SK-N-SH (cell line): ENCODE measurements around the gene OR3A1. TPM values are rescaled to one million over a fixed set of nuclear protein-coding genes. Genes with fewer than 3 reads are reported as not detected.
"Not testable (repeated sequence)": the region's sequence is repeated elsewhere in the genome, so short reads cannot be mapped to it uniquely, and the experiment has no call there.

ENCODE experiments used
- CTCF ChIA-PET: fragments of 300-600, 350-600 bp; formaldehyde crosslinking; extraction: SDS; loops from one replicate; lab custom pipeline; 2021; lab: Yijun Ruan, JAX
- POLR2A ChIA-PET: fragments of 350-600 bp; sonication (Branson Sonifier 250); formaldehyde crosslinking; extraction: SDS; loops from one replicate; lab custom pipeline; 2020; ENCODE audit warnings: antibody characterized with exemption, inconsistent platforms; lab: Yijun Ruan, JAX
- DNase-seq: peaks from one replicate; pipeline ENCODE4 v3.0.0; 2012
- H2AFZ ChIP-seq: fragments of 200-600 bp; sonication (generic); 2 replicates; pipeline ENCODE4 v1.8.1; 2016; ENCODE audit warnings: antibody characterized with exemption, mild to moderate bottlenecking, low read depth
- H3F3A ChIP-seq: fragments of 200-600 bp; sonication (generic); replicated peaks from 2 replicates; pipeline ENCODE3; 2016; ENCODE audit warnings: antibody characterized with exemption, mild to moderate bottlenecking; ENCODE audit not compliant: insufficient read depth
- H3K27ac ChIP-seq, 2 experiments: fragments of 200-500 bp in 1 of 2; fragments of 200-600 bp in 1 of 2; sonication (Bioruptor generic) in 1 of 2; sonication (generic), shearing (Covaris generic) in 1 of 2; 2 replicates each; pipeline versions ENCODE4 v1.5.1 to v1.6.1; 2014 to 2016; ENCODE audit warnings: low read depth in 2 of 2, inconsistent platforms in 1 of 2, low read length in 1 of 2, mild to moderate bottlenecking in 1 of 2, mixed read lengths in 1 of 2
- H3K27me3 ChIP-seq: fragments of 200-600 bp; sonication (generic), shearing (Covaris generic); 2 replicates; pipeline ENCODE4 v1.6.1; 2016; ENCODE audit warnings: mixed run types; ENCODE audit not compliant: insufficient read depth
- H3K36me3 ChIP-seq, 2 experiments: fragments of 200-500 bp in 1 of 2; fragments of 200-600 bp in 1 of 2; sonication (Bioruptor generic) in 1 of 2; sonication (generic) in 1 of 2; replicated peaks in 1 of 2; 2 replicates each; pipeline versions ENCODE3 to v1.5.1; 2014 to 2016; ENCODE audit warnings: low read length in 1 of 2, mild to moderate bottlenecking in 1 of 2; ENCODE audit not compliant: insufficient read depth in 2 of 2, control insufficient read depth in 1 of 2
- H3K4me1 ChIP-seq, 2 experiments: fragments of 200-500 bp in 1 of 2; fragments of 200-600 bp in 1 of 2; sonication (Bioruptor generic) in 1 of 2; sonication (generic), shearing (Covaris generic) in 1 of 2; 2 replicates each; pipeline versions ENCODE4 v1.5.1 to v1.6.1; 2014 to 2016; ENCODE audit warnings: low read depth in 1 of 2, low read length in 1 of 2, mixed run types in 1 of 2; ENCODE audit not compliant: insufficient read depth in 2 of 2, control insufficient read depth in 1 of 2
- H3K4me2 ChIP-seq: fragments of 200-600 bp; sonication (generic), shearing (Covaris generic); 2 replicates; pipeline ENCODE4 v1.6.1; 2017; ENCODE audit warnings: mixed run types
- H3K4me3 ChIP-seq, 2 experiments: fragments of 200-500 bp in 1 of 2; fragments of 200-600 bp in 1 of 2; sonication (Bioruptor generic) in 1 of 2; sonication (generic), shearing (Covaris generic) in 1 of 2; 2 replicates each; pipeline versions ENCODE4 v1.5.1 to v1.8.1; 2014 to 2016; ENCODE audit warnings: low read depth in 2 of 2, inconsistent platforms in 1 of 2, low read length in 1 of 2, mild to moderate bottlenecking in 1 of 2, mixed read lengths in 1 of 2, moderate library complexity in 1 of 2
- H3K79me2 ChIP-seq: fragments of 200-600 bp; sonication (generic); 2 replicates; pipeline ENCODE4 v1.8.1; 2017; ENCODE audit warnings: mild to moderate bottlenecking; ENCODE audit not compliant: insufficient read depth
- H3K9ac ChIP-seq: fragments of 200-600 bp; sonication (generic); 2 replicates; pipeline ENCODE4 v1.6.1; 2017; ENCODE audit warnings: mixed run types
- H3K9me2 ChIP-seq: fragments of 200-600 bp; sonication (generic); 2 replicates; pipeline ENCODE4 v1.6.1; 2017; ENCODE audit warnings: mixed run types
- H3K9me3 ChIP-seq: fragments of 200-600 bp; sonication (generic); 2 replicates; pipeline ENCODE4 v1.6.1; 2017; ENCODE audit warnings: mixed run types, mild to moderate bottlenecking, moderate library complexity
- H4K20me1 ChIP-seq: fragments of 200-600 bp; sonication (generic); 2 replicates; pipeline ENCODE4 v1.6.1; 2017; ENCODE audit warnings: mild to moderate bottlenecking, mixed run types; ENCODE audit not compliant: insufficient read depth
- CHD2 ChIP-seq: fragments of 150-350 bp; IDR thresholded peaks from 2 replicates; pipeline ENCODE4 v1.6.1; 2018; ENCODE audit warnings: low read length; ENCODE audit not compliant: partially characterized antibody
- CTCF ChIP-seq: fragments of 200-600 bp; sonication (generic); IDR thresholded peaks from 2 replicates; pipeline ENCODE4 v1.6.1; 2017; ENCODE audit warnings: antibody characterized with exemption, mild to moderate bottlenecking, moderate library complexity
- ELF1 ChIP-seq: IDR thresholded peaks from 2 replicates; pipeline ENCODE4 v1.4.0; 2012
- EP300 ChIP-seq, 2 experiments: IDR thresholded peaks; 2 replicates each; pipeline versions ENCODE4 v1.4.0 to v1.6.1; 2012; ENCODE audit warnings: borderline replicate concordance in 1 of 2, low read depth in 1 of 2, low read length in 1 of 2
- EZH2phosphoT487 ChIP-seq: fragments of 200-600 bp; sonication (generic); IDR thresholded peaks from 2 replicates; pipeline ENCODE4 v1.6.1; 2017; ENCODE audit warnings: low read depth, mixed run types, mild to moderate bottlenecking, antibody characterized with exemption, moderate library complexity, borderline replicate concordance
- FOXJ3 ChIP-seq: sonication (generic); formaldehyde crosslinking; IDR thresholded peaks from 2 replicates; pipeline ENCODE4 v1.5.1; 2020; ENCODE audit warnings: mild to moderate bottlenecking, missing genetic modification reagents
- GABPA ChIP-seq: IDR thresholded peaks from 2 replicates; pipeline ENCODE4 v1.4.0; 2012; ENCODE audit warnings: low read depth, mild to moderate bottlenecking
- GATA2 ChIP-seq: sonication (generic); formaldehyde crosslinking; IDR thresholded peaks from 2 replicates; pipeline ENCODE4 v1.5.0; 2020; ENCODE audit warnings: mild to moderate bottlenecking, missing genetic modification reagents
- IRF3 ChIP-seq: fragments of 150-350 bp; IDR thresholded peaks from 2 replicates; pipeline ENCODE4 v1.6.1; 2016; ENCODE audit warnings: mild to moderate bottlenecking, low read depth, low read length
- MAX ChIP-seq: IDR thresholded peaks from 2 replicates; pipeline ENCODE4 v1.4.0; 2012; ENCODE audit warnings: low read depth
- MXI1 ChIP-seq: IDR thresholded peaks from 2 replicates; pipeline ENCODE4 v1.6.1; 2012; ENCODE audit warnings: mild to moderate bottlenecking, low read depth, low read length, improper control_type of control experiment
- NFIC ChIP-seq: IDR thresholded peaks from 2 replicates; pipeline ENCODE4 v1.4.0; 2012; ENCODE audit warnings: borderline replicate concordance
- RAD21 ChIP-seq: IDR thresholded peaks from 2 replicates; pipeline ENCODE4 v1.6.1; 2012; ENCODE audit warnings: mild to moderate bottlenecking, low read length
- RFX5 ChIP-seq: IDR thresholded peaks from 2 replicates; pipeline ENCODE4 v1.6.1; 2012; ENCODE audit warnings: mild to moderate bottlenecking, improper control_type of control experiment, low read length
- SIN3A ChIP-seq: IDR thresholded peaks from 2 replicates; pipeline ENCODE4 v1.6.1; 2012; ENCODE audit warnings: low read depth, mild to moderate bottlenecking, low read length, moderate library complexity, borderline replicate concordance
- SMC3 ChIP-seq: IDR thresholded peaks from 2 replicates; pipeline ENCODE4 v1.6.1; 2012; ENCODE audit warnings: low read depth, low read length, improper control_type of control experiment
- TCF12 ChIP-seq: IDR thresholded peaks from 2 replicates; pipeline ENCODE4 v1.4.0; 2012
- USF1 ChIP-seq: IDR thresholded peaks from 2 replicates; pipeline ENCODE4 v1.4.0; 2012; ENCODE audit warnings: low read depth, borderline replicate concordance
- YY1 ChIP-seq: IDR thresholded peaks from 2 replicates; pipeline ENCODE4 v1.4.0; 2012; ENCODE audit warnings: low read depth, mild to moderate bottlenecking
- WGBS: methylation state at CpG from one replicate; pipeline ENCODE4 v1.1.6; 2017; ENCODE audit warnings: low lambda C conversion rate; 5-methylcytosine and 5-hydroxymethylcytosine counted together
- polyA plus RNA-seq, 3 experiments: library from polyadenylated mRNA; depleted of rRNA; stranded (reverse); fragments of >200 nt; gene quantifications; 2 replicates each; pipeline ENCODE4 v1.2.3, GENCODE V29; 2012
- TF ChIP-seq, protein P1 (sequence below): IDR thresholded peaks from 2 replicates; pipeline ENCODE4; 2012

Gene OR3A1
- not detected in 2 replicates for polyA plus RNA-seq (2012; rRNA removed)
- polyA plus RNA-seq (2012; cell fraction: cytosol; rRNA removed): not detected in 2 replicates
- not detected in 2 replicates for polyA plus RNA-seq (2012; cell fraction: nucleus; rRNA removed)

DNA sequence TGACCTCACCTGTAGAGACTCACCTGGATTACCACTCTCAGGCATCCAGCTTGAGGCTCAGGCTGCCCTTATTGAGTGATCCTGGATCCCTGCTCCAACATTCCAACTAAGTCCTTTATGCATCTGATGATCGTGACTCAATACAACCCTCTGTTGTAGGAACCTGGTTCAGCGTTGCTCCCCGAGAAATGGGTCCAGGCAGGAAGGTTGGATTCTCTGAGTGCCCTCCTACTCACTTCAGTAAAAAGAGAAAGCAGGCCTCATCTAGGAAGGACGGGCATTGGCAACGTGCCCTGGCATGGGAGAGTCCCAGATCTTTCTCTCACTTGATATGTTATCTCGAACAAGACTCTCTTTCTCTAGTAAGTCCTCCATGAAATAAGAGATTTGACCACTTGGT lies at the start of gene OR3A1:
Gene OR3A1 (minus strand): TSS at position 101 of the 400 bp plus-strand sequence. CDS start 5,778 bp downstream, outside the sequence.
- Histone ChIP-seq H3K27ac (no peak within 1 kb of the TSS), H3F3A (no peaks in the 10 kb centered on the region), H3K9me3 (no peaks in the 10 kb centered on the region), H4K20me1 (no peaks in the 10 kb centered on the region), H3K4me3 (no peak within 1 kb of the TSS), H3K4me1 (no peaks in the 10 kb centered on the region), H2AFZ (no peak within 1 kb of the TSS), H3K4me2 (no peak within 1 kb of the TSS), H3K9ac (no peak within 1 kb of the TSS), H3K27me3 (no peaks in the 10 kb centered on the region), H3K36me3 (no peaks in the 10 kb centered on the region), H3K79me2 (no peaks in the 10 kb centered on the region), H3K9me2 (no peaks in the 10 kb centered on the region)
- DNase-seq: no peak
- ChIA-PET POLR2A (no interaction called here), CTCF (no interaction called here)
- under 1% methylated on average over 6 of the region's 6 CpGs for WGBS
- TF ChIP-seq GABPA (no peak), USF1 (no peak), CHD2 (no peak), EP300 (IDR thresholded peaks at IDR 0.05; ENCODE audit: borderline replicate concordance in 1 of 2, low read depth in 1 of 2, low read length in 1 of 2) (no peak), MXI1 (no peak), RAD21 (no peak), TCF12 (no peak), ELF1 (no peak), EZH2phosphoT487 (no peak), GATA2 (CRISPR knock-in tag) (no peak), IRF3 (no peak), SIN3A (no peak), NFIC (no peak), MAX (no peak), YY1 (no peak), FOXJ3 (CRISPR knock-in tag) (no peak), SMC3 (no peak), RFX5 (no peak), CTCF (no peak)
- TF ChIP-seq, protein P1, sequence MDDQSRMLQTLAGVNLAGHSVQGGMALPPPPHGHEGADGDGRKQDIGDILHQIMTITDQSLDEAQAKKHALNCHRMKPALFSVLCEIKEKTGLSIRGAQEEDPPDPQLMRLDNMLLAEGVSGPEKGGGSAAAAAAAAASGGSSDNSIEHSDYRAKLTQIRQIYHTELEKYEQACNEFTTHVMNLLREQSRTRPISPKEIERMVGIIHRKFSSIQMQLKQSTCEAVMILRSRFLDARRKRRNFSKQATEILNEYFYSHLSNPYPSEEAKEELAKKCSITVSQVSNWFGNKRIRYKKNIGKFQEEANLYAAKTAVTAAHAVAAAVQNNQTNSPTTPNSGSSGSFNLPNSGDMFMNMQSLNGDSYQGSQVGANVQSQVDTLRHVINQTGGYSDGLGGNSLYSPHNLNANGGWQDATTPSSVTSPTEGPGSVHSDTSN: no peak

DNA sequence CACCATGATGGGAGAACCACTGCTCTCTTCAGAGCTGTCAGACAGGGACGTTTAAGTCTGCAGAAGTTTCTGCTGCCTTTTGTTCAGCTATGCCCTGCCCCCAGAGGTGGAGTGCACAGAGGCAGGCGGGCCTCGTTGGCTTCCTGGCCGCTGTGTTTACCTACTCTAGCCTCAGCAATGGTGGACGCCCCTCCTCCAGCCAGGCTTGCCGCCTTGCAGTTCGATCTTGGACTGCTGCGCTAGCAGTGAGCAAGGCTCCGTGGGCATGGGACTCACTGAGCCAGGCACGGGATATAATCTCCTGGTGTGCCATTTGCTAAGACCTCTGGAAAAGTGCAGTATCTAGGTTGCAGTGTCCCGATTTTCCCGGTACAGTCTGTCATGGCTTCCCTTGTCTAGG lies 44.6 kb upstream of the OR3A1 start:
- CTCF ChIA-PET, H3K4me2 ChIP-seq, H3K27me3 ChIP-seq, H3K27ac ChIP-seq, H3K9me3 ChIP-seq, H3K4me3 ChIP-seq, H3K9me2 ChIP-seq, POLR2A ChIA-PET, H3K79me2 ChIP-seq, H3K36me3 ChIP-seq, H4K20me1 ChIP-seq, DNase-seq, H3K4me1 ChIP-seq, H2AFZ ChIP-seq, H3K9ac ChIP-seq, H3F3A ChIP-seq: not testable (repeated sequence)
- 16% methylated on average over 11 of the region's 12 CpGs for WGBS
